ENCODE results near the gene GNGT1.

Gene GNGT1

GRCh38 chr7:93943816-93944540, 37.6 kb downstream of the GNGT1 start:
- no peak for DNase-seq

- no peak for DNase-seq
These were observed 38.3 kb downstream of the GNGT1 start for GRCh38 chr7:93944673-93945072.

GRCh38 chr7:93945083-93945482, 38.7 kb downstream of the GNGT1 start:
- no peak for DNase-seq

GRCh38 chr7:93945756-93946535, 39.6 kb downstream of the GNGT1 start:
- DNase-seq = no peak

- DNase-seq = no peak
These were observed 41.7 kb downstream of the GNGT1 start for GRCh38 chr7:93948106-93948505.

GRCh38 chr7:93948873-93949272, 42.5 kb downstream of the GNGT1 start:
- DNase-seq = no peak

- no peak for DNase-seq
These were observed 43.1 kb downstream of the GNGT1 start for GRCh38 chr7:93949423-93949822.

- DNase-seq = no peak
These were observed 48.9 kb downstream of the GNGT1 start for GRCh38 chr7:93955304-93955703.

- DNase-seq = no peak
These were observed 51.4 kb downstream of the GNGT1 start for GRCh38 chr7:93957767-93958166.

- DNase-seq = no peak
These were observed 51.8 kb downstream of the GNGT1 start for GRCh38 chr7:93958216-93958615.

- DNase-seq = no peak
These were observed 52.3 kb downstream of the GNGT1 start for GRCh38 chr7:93958651-93959050.
